ENCODE measurements around the gene SLC25A34. TPM values are rescaled to one million over a fixed set of nuclear protein-coding genes. Genes with fewer than 3 reads are reported as not detected.

Gene SLC25A34
- total and polyA plus RNA-seq, 9 donors: 1.0 to 2.5 (median 1.9) TPM

DNA sequence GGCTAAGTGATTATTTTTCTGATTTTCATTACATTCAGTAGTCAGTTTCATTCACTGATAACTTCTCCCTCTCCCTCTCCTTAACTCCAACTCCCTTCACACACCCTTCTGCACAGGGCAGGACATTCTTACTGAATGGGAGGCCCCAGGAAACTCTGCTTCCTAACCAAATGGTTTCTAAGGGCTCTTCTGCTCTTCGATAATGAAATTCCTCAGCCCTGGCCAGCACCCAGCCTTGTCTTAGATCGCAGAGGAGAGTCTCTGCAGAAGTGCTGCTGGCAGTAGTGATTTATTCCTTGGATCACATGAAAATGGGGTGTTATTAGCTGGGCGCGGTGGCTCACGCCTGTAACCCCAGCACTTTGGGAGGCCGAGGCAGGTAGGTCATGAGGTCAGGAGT, 35.5 kb upstream of the SLC25A34 start:
- H3K4me1 ChIP-seq (ENCODE audit: insufficient read depth): peaks cover 19% of the 10 kb centered on the region
- intact Hi-C loops (cut with DNase I): no loop called here
- DNase-seq: peak in 1 of 5 donors; percentile 61
- H3K27me3 ChIP-seq: no peaks in the 10 kb centered on the region
- WGBS, 3 donors: 21 to 23% (median 22%) methylated on average over 6 of the region's 6 CpGs
- no peaks in the 10 kb centered on the region for H3K36me3 ChIP-seq
- no peak overlapping the region for H3K4me3 ChIP-seq
- H3K27ac ChIP-seq: peak overlapping the region in 1 of 2 donors; percentile 2
- TF ChIP-seq POLR2A (IDR thresholded peaks at IDR 0.05) (no peak), EP300 (IDR thresholded peaks at IDR 0.05) (no peak)
- TF ChIP-seq, protein P1, sequence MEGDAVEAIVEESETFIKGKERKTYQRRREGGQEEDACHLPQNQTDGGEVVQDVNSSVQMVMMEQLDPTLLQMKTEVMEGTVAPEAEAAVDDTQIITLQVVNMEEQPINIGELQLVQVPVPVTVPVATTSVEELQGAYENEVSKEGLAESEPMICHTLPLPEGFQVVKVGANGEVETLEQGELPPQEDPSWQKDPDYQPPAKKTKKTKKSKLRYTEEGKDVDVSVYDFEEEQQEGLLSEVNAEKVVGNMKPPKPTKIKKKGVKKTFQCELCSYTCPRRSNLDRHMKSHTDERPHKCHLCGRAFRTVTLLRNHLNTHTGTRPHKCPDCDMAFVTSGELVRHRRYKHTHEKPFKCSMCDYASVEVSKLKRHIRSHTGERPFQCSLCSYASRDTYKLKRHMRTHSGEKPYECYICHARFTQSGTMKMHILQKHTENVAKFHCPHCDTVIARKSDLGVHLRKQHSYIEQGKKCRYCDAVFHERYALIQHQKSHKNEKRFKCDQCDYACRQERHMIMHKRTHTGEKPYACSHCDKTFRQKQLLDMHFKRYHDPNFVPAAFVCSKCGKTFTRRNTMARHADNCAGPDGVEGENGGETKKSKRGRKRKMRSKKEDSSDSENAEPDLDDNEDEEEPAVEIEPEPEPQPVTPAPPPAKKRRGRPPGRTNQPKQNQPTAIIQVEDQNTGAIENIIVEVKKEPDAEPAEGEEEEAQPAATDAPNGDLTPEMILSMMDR (IDR thresholded peaks at IDR 0.05): no peak
- no peaks in the 10 kb centered on the region for H3K9me3 ChIP-seq

GRCh38 chr1:15701784-15702183, 34.3 kb upstream of the SLC25A34 start:
- H3K36me3 ChIP-seq: no peaks in the 10 kb centered on the region
- no peak overlapping the region for H3K4me3 ChIP-seq
- no peaks in the 10 kb centered on the region for H3K9me3 ChIP-seq
- 90 to 94% (median 93%) methylated on average over 8 of the region's 8 CpGs for WGBS, 3 donors
- no peak for DNase-seq
- H3K27ac ChIP-seq: no peak overlapping the region
- TF ChIP-seq, protein P1 (IDR thresholded peaks at IDR 0.05): no peak
- no peak for TF ChIP-seq EP300 (IDR thresholded peaks at IDR 0.05)
- no peak for TF ChIP-seq POLR2A (IDR thresholded peaks at IDR 0.05)
- H3K27me3 ChIP-seq: no peaks in the 10 kb centered on the region
- peaks cover 20% of the 10 kb centered on the region for H3K4me1 ChIP-seq (ENCODE audit: insufficient read depth)
- intact Hi-C loops (cut with DNase I): no loop called here

DNA sequence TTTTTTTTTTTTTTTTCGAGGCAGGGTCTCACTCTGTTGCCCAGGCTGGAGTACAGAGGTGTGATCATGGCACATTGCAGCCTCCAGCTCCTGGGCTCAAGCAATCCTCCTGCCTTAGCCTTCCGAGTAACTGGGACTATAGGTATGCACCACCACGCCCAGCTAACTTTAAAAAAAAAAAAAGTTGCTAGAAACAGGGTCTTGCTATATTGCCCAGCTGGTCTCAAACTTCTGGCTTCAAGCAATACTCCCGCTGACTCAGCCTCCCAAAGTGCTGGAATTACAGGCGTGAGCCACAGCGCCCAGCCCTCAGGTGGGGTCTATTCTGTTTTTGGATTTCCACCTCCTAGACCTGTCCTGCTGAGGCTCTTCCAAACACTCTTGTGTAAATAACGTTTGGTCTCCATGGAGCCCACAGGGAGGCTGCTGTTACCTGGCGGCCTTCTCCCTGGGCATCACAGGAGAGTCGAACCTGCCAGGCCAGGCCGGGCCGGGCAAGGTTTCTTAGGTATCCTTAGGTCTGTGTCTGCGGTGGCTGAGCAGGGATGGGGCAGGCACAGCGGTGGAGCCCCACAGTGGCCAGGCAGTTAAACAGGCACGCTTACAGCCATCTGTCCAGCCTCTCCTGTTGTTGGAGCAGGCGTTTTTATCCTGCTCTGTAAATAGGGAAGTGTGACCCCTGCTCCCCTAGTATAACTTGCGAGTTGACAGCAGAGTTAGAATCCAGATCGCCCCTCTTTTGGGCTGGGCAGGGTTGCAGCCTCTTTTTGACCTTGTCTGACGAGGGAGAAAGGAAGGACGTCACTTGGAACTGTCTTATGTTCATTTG, 33.1 kb upstream of the SLC25A34 start:
- intact Hi-C loops (cut with DNase I): no loop called here
- H3K9me3 ChIP-seq: no peaks in the 10 kb centered on the region
- peak overlapping the region; percentile 85 to 90 for H3K27ac ChIP-seq
- H3K4me3 ChIP-seq: no peak overlapping the region
- peak in 4 of 5 donors; percentile 49 to 57 (median 50) for DNase-seq
- H3K4me1 ChIP-seq (ENCODE audit: insufficient read depth): peaks cover 20% of the 10 kb centered on the region
- H3K27me3 ChIP-seq: no peaks in the 10 kb centered on the region
- TF ChIP-seq, protein P1 (IDR thresholded peaks at IDR 0.05): no peak
- TF ChIP-seq POLR2A (IDR thresholded peaks at IDR 0.05) (no peak), EP300 (IDR thresholded peaks at IDR 0.05) (no peak)
- 54 to 55% (median 54%) methylated on average over 18 to 19 of the region's 19 CpGs for WGBS, 3 donors
- H3K36me3 ChIP-seq: no peaks in the 10 kb centered on the region

- Histone ChIP-seq H3K36me3 (no peaks in the 10 kb centered on the region), H3K9me3 (no peaks in the 10 kb centered on the region), H3K4me1 (ENCODE audit: insufficient read depth) (peaks cover 20% of the 10 kb centered on the region), H3K4me3 (peak overlapping the region; percentile 11), H3K27ac (peak overlapping the region; percentile 85 to 90), H3K27me3 (no peaks in the 10 kb centered on the region)
- TF ChIP-seq EP300 (IDR thresholded peaks at IDR 0.05) (peak; percentile 88), POLR2A (IDR thresholded peaks at IDR 0.05) (peak; percentile 71)
- TF ChIP-seq, protein P1 (IDR thresholded peaks at IDR 0.05): no peak
- intact Hi-C loops (cut with DNase I): no loop called here
- WGBS, 3 donors: 5 to 10% (median 7%) methylated on average over 9 of the region's 9 CpGs
- peak; percentile 83 to 92 (median 87) for DNase-seq
These were observed 32.5 kb upstream of the SLC25A34 start for GRCh38 chr1:15703562-15703961.

Measured in ovary (tissue), 9 donors.